NCI-H2196 treated with DMSO at 0.1 percent for 48 hours (cell line): ENCODE results near the gene CCDC51.

ENCODE experiments used
- DNase-seq: peaks from one replicate; lab custom pipeline; 2025; ENCODE audit not compliant: unreplicated experiment; lab: John Stamatoyannopoulos, UW

Gene CCDC51

GRCh38 chr3:48422272-48422671, 17.6 kb downstream of the CCDC51 start:
- no peak for DNase-seq

GRCh38 chr3:48420561-48420960, 19.4 kb downstream of the CCDC51 start:
- DNase-seq = no peak

GRCh38 chr3:48419597-48419996, 20.3 kb downstream of the CCDC51 start:
- no peak for DNase-seq

GRCh38 chr3:48419149-48419548, 20.8 kb downstream of the CCDC51 start:
- DNase-seq = no peak

- DNase-seq = no peak
Measured at GRCh38 chr3:48418651-48419050, 21.3 kb downstream of the CCDC51 start.

- DNase-seq = no peak
Measured at GRCh38 chr3:48418140-48418539, 21.8 kb downstream of the CCDC51 start.

- DNase-seq = no peak
Measured at GRCh38 chr3:48417529-48418108, 22.3 kb downstream of the CCDC51 start.

GRCh38 chr3:48416546-48416945, 23.4 kb downstream of the CCDC51 start:
- no peak for DNase-seq

- no peak for DNase-seq
Measured at GRCh38 chr3:48416091-48416505, 23.8 kb downstream of the CCDC51 start.

GRCh38 chr3:48415251-48415953, 24.5 kb downstream of the CCDC51 start:
- DNase-seq = no peak

GRCh38 chr3:48414376-48415250, 25.3 kb downstream of the CCDC51 start:
- no peak for DNase-seq

GRCh38 chr3:48413611-48414010, 26.3 kb downstream of the CCDC51 start:
- DNase-seq = no peak

GRCh38 chr3:48413086-48413485, 26.8 kb downstream of the CCDC51 start:
- no peak for DNase-seq

- no peak for DNase-seq
Measured at GRCh38 chr3:48412375-48413001, 27.4 kb downstream of the CCDC51 start.

- DNase-seq = no peak
Measured at GRCh38 chr3:48411606-48412374, 28.1 kb downstream of the CCDC51 start.

- no peak for DNase-seq
Measured at GRCh38 chr3:48411041-48411588, 28.8 kb downstream of the CCDC51 start.

GRCh38 chr3:48410205-48411040, 29.5 kb downstream of the CCDC51 start:
- DNase-seq = no peak

- DNase-seq = no peak
Measured at GRCh38 chr3:48409291-48410201, 30.4 kb downstream of the CCDC51 start.
